Caco-2 (cell line): Measurements from ENCODE around the gene IQSEC1. TPM values are rescaled to one million over a fixed set of nuclear protein-coding genes. Genes with fewer than 3 reads are reported as not detected.

Source experiments
- BruUV-seq: library from RNA; stranded (reverse); fragments of 400-500 nt; replicated peaks from 2 replicates; lab custom pipeline; 2021; lab: Mats Ljungman, UMichigan
- CTCF ChIA-PET: fragments of 300-600 bp; sonication (Branson Sonifier 250); formaldehyde crosslinking; loops from one replicate; lab custom pipeline; 2022; ENCODE audit warnings: antibody characterized with exemption; lab: Charles Lee
- POLR2A ChIA-PET: fragments of 300-600 bp; sonication (Branson Sonifier 250); formaldehyde crosslinking; loops from one replicate; lab custom pipeline; 2022; ENCODE audit warnings: antibody characterized with exemption; lab: Charles Lee
- DNase-seq, 2 experiments: peaks; one replicate each; pipeline versions ENCODE4 v3.0.0 to v3.0.0-alpha.2; 2020 to 2022
- H3K27me3 ChIP-seq: replicated peaks from 2 replicates; pipeline ENCODE4 v1.6.0; 2011; ENCODE audit warnings: low read length; ENCODE audit not compliant: control insufficient read depth, insufficient read depth
- H3K36me3 ChIP-seq: 2 replicates; pipeline ENCODE4 v1.5.1; 2011; ENCODE audit warnings: low read length; ENCODE audit not compliant: control insufficient read depth, insufficient read depth
- H3K4me1 ChIP-seq: fragments of 250-450 bp; sonication (Bioruptor Pico); 2 replicates; pipeline ENCODE4 v1.5.1; 2020; ENCODE audit warnings: mild to moderate bottlenecking
- H3K4me3 ChIP-seq: 2 replicates; pipeline ENCODE4 v1.5.1; 2011; ENCODE audit warnings: low read depth, mild to moderate bottlenecking, control low read depth, low read length
- H3K9me3 ChIP-seq: fragments of 250-450 bp; sonication (Bioruptor Pico); 2 replicates; pipeline ENCODE4 v1.5.1; 2020; ENCODE audit warnings: mild to moderate bottlenecking, moderate library complexity
- H3K27ac Mint-ChIP-seq: one replicate; pipeline ENCODE4 v1.8.0; 2022; ENCODE audit warnings: mixed read lengths; ENCODE audit not compliant: unreplicated experiment
- H3K27me3 Mint-ChIP-seq: one replicate; pipeline ENCODE4 v1.8.0; 2022; ENCODE audit warnings: mixed read lengths; ENCODE audit not compliant: insufficient read depth, unreplicated experiment
- H3K36me3 Mint-ChIP-seq: one replicate; pipeline ENCODE4 v1.8.0; 2022; ENCODE audit warnings: mild to moderate bottlenecking, mixed read lengths; ENCODE audit not compliant: insufficient read depth, unreplicated experiment
- H3K4me1 Mint-ChIP-seq: one replicate; pipeline ENCODE4 v1.8.0; 2022; ENCODE audit warnings: low read depth, mixed read lengths; ENCODE audit not compliant: unreplicated experiment
- H3K4me3 Mint-ChIP-seq: one replicate; pipeline ENCODE4 v1.8.0; 2022; ENCODE audit warnings: mild to moderate bottlenecking, moderate library complexity, mixed read lengths; ENCODE audit not compliant: unreplicated experiment
- H3K9me3 Mint-ChIP-seq: one replicate; pipeline ENCODE4 v1.8.0; 2022; ENCODE audit warnings: mixed read lengths; ENCODE audit not compliant: unreplicated experiment
- intact Hi-C: fragments of 100-400 bp; cut with micrococcal nuclease; formaldehyde crosslinking; loops from one replicate; pipeline ENCODE4 v1.10.0; 2022; ENCODE audit not compliant: unreplicated experiment
- total RNA-seq: library from RNA; stranded (reverse); gene quantifications from 2 replicates; pipeline ENCODE4 v1.2.3, GENCODE V29; 2022
- TF ChIP-seq, protein P1 (sequence below), 2 experiments: fragments of 200-600 bp in 1 of 2; IDR thresholded peaks; 1 replicate in 1 of 2; 2 replicates in 1 of 2; pipeline versions ENCODE4 v1.5.1 to v1.8.0; 2011 to 2022; ENCODE audit warnings: antibody characterized with exemption in 1 of 2, control low read depth in 1 of 2, inconsistent platforms in 1 of 2, low read depth in 1 of 2, low read length in 1 of 2, mild to moderate bottlenecking in 1 of 2, moderate library complexity in 1 of 2; ENCODE audit not compliant: insufficient read depth in 1 of 2, severe bottlenecking in 1 of 2, unreplicated experiment in 1 of 2

Gene IQSEC1
- total RNA-seq, 1 experiment from 2014 or later: 40.0 TPM

DNA sequence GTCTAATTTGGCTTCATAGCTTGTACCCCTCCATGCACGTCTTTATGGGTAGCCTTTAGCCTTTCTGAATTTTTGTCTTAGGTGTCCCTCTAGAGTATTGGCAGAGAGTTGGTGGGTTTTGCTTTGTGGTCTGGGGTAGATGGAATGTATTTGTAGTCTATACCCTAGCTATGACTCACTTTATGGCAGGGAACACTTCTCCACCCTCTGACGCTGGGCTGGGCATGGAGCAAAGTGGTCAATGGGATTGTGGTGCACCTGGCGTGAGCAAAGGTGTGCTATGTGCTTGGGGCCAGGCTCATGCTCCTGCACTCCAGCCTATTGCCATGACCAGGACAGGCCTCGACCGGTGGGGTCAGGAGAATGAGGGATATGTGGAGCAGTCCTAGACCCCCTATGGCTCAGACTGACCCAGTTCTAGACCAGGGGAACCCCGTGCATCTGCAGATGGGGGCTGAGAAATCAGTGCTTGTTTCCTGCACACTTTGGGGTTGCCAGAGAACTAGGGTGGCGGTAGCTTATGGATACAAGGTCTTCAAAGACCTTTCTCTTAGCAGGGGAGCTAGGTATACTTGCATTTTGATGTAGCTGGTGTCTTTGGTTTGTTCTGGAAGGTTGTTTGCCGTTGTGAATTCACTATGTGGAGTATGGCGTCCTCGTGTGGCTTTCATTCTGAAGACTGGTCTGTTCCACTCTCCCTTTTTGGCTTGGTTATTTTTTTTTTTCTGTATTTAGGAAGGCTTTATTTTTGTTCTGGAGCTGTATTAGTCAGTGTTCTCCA lies 182.4 kb downstream of the IQSEC1 start:
- no peaks in the 10 kb centered on the region for H3K9me3 ChIP-seq
- H3K9me3 Mint-ChIP-seq: no peaks in the 10 kb centered on the region
- TF ChIP-seq, protein P1, sequence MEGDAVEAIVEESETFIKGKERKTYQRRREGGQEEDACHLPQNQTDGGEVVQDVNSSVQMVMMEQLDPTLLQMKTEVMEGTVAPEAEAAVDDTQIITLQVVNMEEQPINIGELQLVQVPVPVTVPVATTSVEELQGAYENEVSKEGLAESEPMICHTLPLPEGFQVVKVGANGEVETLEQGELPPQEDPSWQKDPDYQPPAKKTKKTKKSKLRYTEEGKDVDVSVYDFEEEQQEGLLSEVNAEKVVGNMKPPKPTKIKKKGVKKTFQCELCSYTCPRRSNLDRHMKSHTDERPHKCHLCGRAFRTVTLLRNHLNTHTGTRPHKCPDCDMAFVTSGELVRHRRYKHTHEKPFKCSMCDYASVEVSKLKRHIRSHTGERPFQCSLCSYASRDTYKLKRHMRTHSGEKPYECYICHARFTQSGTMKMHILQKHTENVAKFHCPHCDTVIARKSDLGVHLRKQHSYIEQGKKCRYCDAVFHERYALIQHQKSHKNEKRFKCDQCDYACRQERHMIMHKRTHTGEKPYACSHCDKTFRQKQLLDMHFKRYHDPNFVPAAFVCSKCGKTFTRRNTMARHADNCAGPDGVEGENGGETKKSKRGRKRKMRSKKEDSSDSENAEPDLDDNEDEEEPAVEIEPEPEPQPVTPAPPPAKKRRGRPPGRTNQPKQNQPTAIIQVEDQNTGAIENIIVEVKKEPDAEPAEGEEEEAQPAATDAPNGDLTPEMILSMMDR (IDR thresholded peaks at IDR 0.05; ENCODE audit: insufficient read depth in 1 of 2, low read depth in 1 of 2, low read length in 1 of 2, severe bottlenecking in 1 of 2, unreplicated experiment in 1 of 2): peak in 1 of 2 experiments; percentile 5
- ChIA-PET POLR2A (no interaction called here), CTCF (interaction anchor here (1.2 to 2.6 kb wide), 4 partner anchors 23 to 81 kb away, joined by 4 to 13 read pairs (median 6); partner anchors contain the start of gene RPL32)
- no TSS peak for BruUV-seq
- peaks cover 14% of the 10 kb centered on the region for H3K4me1 ChIP-seq
- H3K36me3 ChIP-seq: no peaks in the 10 kb centered on the region
- H3K4me3 Mint-ChIP-seq: no peak overlapping the region
- H3K4me3 ChIP-seq: no peak overlapping the region
- DNase-seq: no peak
- peaks cover 13% of the 10 kb centered on the region for H3K27me3 Mint-ChIP-seq
- H3K4me1 Mint-ChIP-seq: peaks cover 23% of the 10 kb centered on the region
- no peak overlapping the region for H3K27ac Mint-ChIP-seq
- no peaks in the 10 kb centered on the region for H3K27me3 ChIP-seq
- peaks cover 15% of the 10 kb centered on the region for H3K36me3 Mint-ChIP-seq
- intact Hi-C loops: loop anchor here (5.0 kb wide), 2 partner anchors 328 to 753 kb away; no protein-coding TSS in a partner anchor

DNA sequence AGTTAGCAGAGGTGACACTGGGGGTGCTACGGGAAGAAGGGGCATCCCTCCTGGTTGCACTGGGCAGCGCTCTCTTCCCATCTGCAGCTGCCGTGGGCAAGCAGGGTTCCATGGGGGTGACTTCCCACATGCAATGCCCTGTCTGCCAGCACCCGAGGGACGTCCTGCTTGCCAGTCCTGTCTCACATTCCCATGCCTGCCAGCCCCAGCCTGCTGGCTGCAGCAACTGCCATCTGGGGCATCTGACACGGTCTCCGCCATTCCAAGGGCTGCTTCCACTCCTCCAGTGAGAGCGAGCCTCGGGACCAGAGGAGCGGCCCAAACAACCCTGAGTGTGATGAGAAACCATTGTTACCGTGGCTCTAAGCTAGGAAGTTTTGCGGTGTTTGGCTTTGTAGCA lies 186.5 kb downstream of the IQSEC1 start:
- Mint-ChIP-seq H3K36me3 (no peaks in the 10 kb centered on the region), H3K27ac (no peak overlapping the region), H3K9me3 (no peaks in the 10 kb centered on the region), H3K4me3 (no peak overlapping the region), H3K27me3 (peaks cover 15% of the 10 kb centered on the region), H3K4me1 (peaks cover 2% of the 10 kb centered on the region)
- no peaks in the 10 kb centered on the region for H3K36me3 ChIP-seq
- POLR2A ChIA-PET: no interaction called here
- no peak overlapping the region for H3K4me3 ChIP-seq
- TF ChIP-seq, protein P1 (IDR thresholded peaks at IDR 0.05; ENCODE audit: insufficient read depth in 1 of 2, low read depth in 1 of 2, low read length in 1 of 2, severe bottlenecking in 1 of 2, unreplicated experiment in 1 of 2): no peak
- intact Hi-C loops: no loop called here
- BruUV-seq: no TSS peak
- CTCF ChIA-PET: interaction anchor here (1.8 kb wide), 1 partner anchor 19 kb away, joined by 5 read pairs; no protein-coding TSS in a partner anchor
- no peak for DNase-seq
- H3K4me1 ChIP-seq: no peaks in the 10 kb centered on the region
- no peaks in the 10 kb centered on the region for H3K9me3 ChIP-seq
- no peaks in the 10 kb centered on the region for H3K27me3 ChIP-seq

DNA sequence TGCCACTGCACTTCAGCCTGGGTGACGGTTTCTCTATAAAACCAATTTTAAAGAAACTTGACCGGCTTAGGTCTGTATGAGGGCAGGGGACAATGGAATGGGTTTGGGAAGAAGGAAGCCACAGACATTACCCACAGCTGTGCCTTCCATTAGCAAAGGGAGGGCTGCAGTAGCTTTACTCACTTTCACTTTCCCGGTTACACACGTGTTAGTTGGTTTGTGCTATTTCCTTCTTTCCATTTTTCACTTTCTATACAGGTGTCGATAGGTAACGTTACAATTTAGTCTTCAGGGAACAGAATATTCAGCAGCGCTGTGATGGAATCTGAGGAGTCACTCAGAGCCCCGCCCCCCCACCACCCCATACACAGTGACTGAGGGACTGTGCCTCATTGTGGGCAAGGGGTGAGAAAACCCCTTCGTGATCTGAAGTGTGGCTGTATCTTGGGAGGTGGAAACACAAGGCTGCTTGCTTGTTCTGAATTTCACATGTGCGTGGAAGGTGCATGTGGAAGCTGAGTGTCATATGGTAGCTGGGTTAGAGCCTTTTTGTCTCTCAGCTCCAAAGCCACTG lies 187.0 kb downstream of the IQSEC1 start:
- H3K4me1 Mint-ChIP-seq: no peaks in the 10 kb centered on the region
- Histone ChIP-seq H3K4me1 (no peaks in the 10 kb centered on the region), H3K9me3 (no peaks in the 10 kb centered on the region), H3K27me3 (no peaks in the 10 kb centered on the region), H3K36me3 (no peaks in the 10 kb centered on the region), H3K4me3 (no peak overlapping the region)
- H3K27me3 Mint-ChIP-seq: peaks cover 15% of the 10 kb centered on the region
- CTCF ChIA-PET: interaction anchor here (1.8 kb wide), 1 partner anchor 18 kb away, joined by 5 read pairs; no protein-coding TSS in a partner anchor
- H3K4me3 Mint-ChIP-seq: no peak overlapping the region
- TF ChIP-seq, protein P1 (IDR thresholded peaks at IDR 0.05; ENCODE audit: insufficient read depth in 1 of 2, low read depth in 1 of 2, low read length in 1 of 2, severe bottlenecking in 1 of 2, unreplicated experiment in 1 of 2): no peak
- BruUV-seq: no TSS peak
- POLR2A ChIA-PET: no interaction called here
- no peaks in the 10 kb centered on the region for H3K36me3 Mint-ChIP-seq
- no peak for DNase-seq
- intact Hi-C loops: no loop called here
- no peaks in the 10 kb centered on the region for H3K9me3 Mint-ChIP-seq
- no peak overlapping the region for H3K27ac Mint-ChIP-seq
